GM12878 (cell line): Measurements from ENCODE around the gene SYNDIG1. TPM values are rescaled to one million over a fixed set of nuclear protein-coding genes. Genes with fewer than 3 reads are reported as not detected.

Source experiments
- ATAC-seq: fragments of 200-7000 bp; cut with Tn5 transposase; 3 replicates; pipeline ENCODE4 v1.9.1; 2020; ENCODE audit warnings: mild to moderate bottlenecking, moderate library complexity
- BruUV-seq: library from RNA; stranded (reverse); fragments of 400-500 nt; replicated peaks from 2 replicates; lab custom pipeline; 2021; lab: Mats Ljungman, UMichigan
- CTCF ChIA-PET: fragments of 300-600 bp; sonication (Branson Sonifier 250); formaldehyde crosslinking; extraction: SDS; loops from one replicate; lab custom pipeline; 2021; ENCODE audit warnings: inconsistent platforms; lab: Yijun Ruan, JAX
- POLR2A ChIA-PET: fragments of 350-600 bp; formaldehyde crosslinking; extraction: SDS; loops from one replicate; lab custom pipeline; 2021; ENCODE audit warnings: inconsistent platforms; lab: Charles Lee
- RAD21 ChIA-PET: fragments of 300-600 bp; sonication (Branson Sonifier 250); formaldehyde crosslinking; loops from one replicate; lab custom pipeline; 2023; ENCODE audit warnings: antibody characterized with exemption; ENCODE audit not compliant: unreplicated experiment; lab: Charles Lee
- SMC1A ChIA-PET: fragments of 300-600 bp; sonication (Branson Sonifier 250); formaldehyde crosslinking; loops from one replicate; lab custom pipeline; 2023; ENCODE audit not compliant: unreplicated experiment, uncharacterized antibody; lab: Charles Lee
- DNase-seq: peaks from one replicate; pipeline ENCODE4 v3.0.0-alpha.2; 2011; ENCODE audit warnings: low read depth, low spot score
- FAIRE-seq: peaks from 3 replicates; lab custom pipeline; 2011; peaks lifted over from hg19 to GRCh38; lab: Jason Lieb, UNC
- H2AFZ ChIP-seq: 2 replicates; pipeline ENCODE4 v1.6.0; 2011; ENCODE audit warnings: low read depth, low read length, control low read depth; ENCODE audit not compliant: control insufficient read depth
- H3K27ac ChIP-seq: 2 replicates; pipeline ENCODE4 v1.5.1; 2011; ENCODE audit warnings: control low read depth; ENCODE audit not compliant: control insufficient read depth, insufficient read depth
- H3K27me3 ChIP-seq, 2 experiments: replicated peaks in 1 of 2; 2 replicates each; pipeline versions ENCODE4 v1.6.0 to v1.6.1; 2011; ENCODE audit warnings: low read length in 1 of 2; ENCODE audit not compliant: control insufficient read depth in 2 of 2, insufficient read depth in 2 of 2
- H3K36me3 ChIP-seq, 2 experiments: 2 replicates each; pipeline ENCODE4 v1.5.1; 2011; ENCODE audit warnings: low read length in 1 of 2; ENCODE audit not compliant: control insufficient read depth in 2 of 2, insufficient read depth in 2 of 2
- H3K4me1 ChIP-seq: 2 replicates; pipeline ENCODE4 v1.6.1; 2011; ENCODE audit warnings: mild to moderate bottlenecking, low read length, moderate library complexity, mixed read lengths; ENCODE audit not compliant: control insufficient read depth, insufficient read depth
- H3K4me2 ChIP-seq: 2 replicates; pipeline ENCODE4 v1.6.0; 2011; ENCODE audit warnings: control low read depth; ENCODE audit not compliant: control insufficient read depth, insufficient read depth
- H3K4me3 ChIP-seq: fragments of 200-600 bp; sonication (generic); 2 replicates; pipeline ENCODE4 v1.5.1; 2016
- H3K79me2 ChIP-seq: 2 replicates; pipeline ENCODE4 v1.6.0; 2011; ENCODE audit warnings: low read length; ENCODE audit not compliant: control insufficient read depth, insufficient read depth
- H3K9ac ChIP-seq: 2 replicates; pipeline ENCODE4 v1.8.0; 2011; ENCODE audit warnings: low read length, control low read depth, mixed read lengths; ENCODE audit not compliant: control insufficient read depth, insufficient read depth
- H3K9me3 ChIP-seq: replicated peaks from 3 replicates; pipeline ENCODE4 v1.5.1; 2011; ENCODE audit warnings: mild to moderate bottlenecking, low read length; ENCODE audit not compliant: control insufficient read depth, insufficient read depth
- H4K20me1 ChIP-seq: 2 replicates; pipeline ENCODE4 v1.6.0; 2011; ENCODE audit not compliant: control insufficient read depth, insufficient read depth
- CBX3 ChIP-seq: fragments of 200-600 bp; sonication (generic); IDR thresholded peaks from 2 replicates; pipeline ENCODE4 v1.6.1; 2016; ENCODE audit warnings: low read depth, borderline replicate concordance
- CUX1 ChIP-seq: IDR thresholded peaks from 2 replicates; pipeline ENCODE4 v1.6.1; 2012; ENCODE audit warnings: improper control_type of control experiment, low read depth, low read length; ENCODE audit not compliant: insufficient replicate concordance
- HDAC2 ChIP-seq: fragments of 200-600 bp; sonication (generic); IDR thresholded peaks from 2 replicates; pipeline ENCODE4 v1.6.1; 2017
- JUNB ChIP-seq: IDR thresholded peaks from 2 replicates; pipeline ENCODE4 v1.6.1; 2016; ENCODE audit warnings: antibody characterized with exemption, mild to moderate bottlenecking
- NFXL1 ChIP-seq: fragments of 450-650 bp; IDR thresholded peaks from 2 replicates; pipeline ENCODE4 v1.6.1; 2017; ENCODE audit warnings: antibody characterized with exemption, mild to moderate bottlenecking, borderline replicate concordance
- SMAD5 ChIP-seq: IDR thresholded peaks from 2 replicates; pipeline ENCODE4 v1.6.1; 2016; ENCODE audit warnings: antibody characterized with exemption, low read depth
- TCF3 ChIP-seq: IDR thresholded peaks from 2 replicates; pipeline ENCODE4 v1.6.1; 2012; ENCODE audit warnings: low read depth, mild to moderate bottlenecking, low read length, borderline replicate concordance; ENCODE audit not compliant: insufficient read depth
- TCF7 ChIP-seq: IDR thresholded peaks from 2 replicates; pipeline ENCODE4 v1.6.1; 2014; ENCODE audit warnings: antibody characterized with exemption, borderline replicate concordance
- WRNIP1 ChIP-seq: IDR thresholded peaks from 2 replicates; pipeline ENCODE4 v1.6.1; 2011; ENCODE audit warnings: low read depth, low read length, improper control_type of control experiment, borderline replicate concordance
- ZNF687 ChIP-seq: fragments of 450-650 bp; IDR thresholded peaks from 2 replicates; pipeline ENCODE4 v1.6.1; 2017; ENCODE audit warnings: mild to moderate bottlenecking, moderate library complexity
- WGBS: methylation state at CpG from one replicate; pipeline ENCODE4 v1.1.6; 2016; ENCODE audit warnings: low lambda C conversion rate; ENCODE audit not compliant: insufficient replicate concordance, insufficient coverage; ENCODE audit errors: missing lambda C conversion rate; 5-methylcytosine and 5-hydroxymethylcytosine counted together
- in situ Hi-C: fragments of 300-500 bp; cut with MboI; formaldehyde crosslinking; loops from 9 replicates; pipeline ENCODE4 v1.14.3; 2018; ENCODE audit warnings: mixed read lengths
- intact Hi-C: fragments of 100-400 bp; cut with micrococcal nuclease; formaldehyde crosslinking; loops from one replicate; pipeline ENCODE4 v1.14.2; 2022; ENCODE audit not compliant: unreplicated experiment
- polyA plus RNA-seq, 11 experiments: library from polyadenylated mRNA; depleted of rRNA in 4 of 11; unstranded in 6 of 11; stranded (reverse) in 5 of 11; fragments of >200 nt; fragmentation: Nextera tagmentation in 4 of 11; fragmentation: Illumina TruSeq in 1 of 11; extraction: Ambion mirVana in 4 of 11; extraction: Trizol in 1 of 11; gene quantifications; 1 replicate in 1 of 11; 2 replicates in 10 of 11; pipeline versions ENCODE4 v1.2.1 to v1.2.3, GENCODE V29; 2011 to 2016; ENCODE audit warnings: inconsistent platforms in 2 of 11, missing spikeins in 2 of 11, low read depth in 1 of 11
- total RNA-seq, 4 experiments: library from RNA; depleted of rRNA in 3 of 4; stranded (reverse); fragments of >200 nt in 3 of 4; fragmentation: Illumina TruSeq in 1 of 4; extraction: Trizol in 1 of 4; gene quantifications; 2 replicates each; pipeline versions ENCODE4 v1.2.1 to v1.2.3, GENCODE V29; 2013 to 2021

Gene SYNDIG1
- total and polyA plus RNA-seq, 10 of the 15 experiments (the other 5 are each of a cell fraction or from before 2014, with no cell fraction given) = not detected

- in situ Hi-C loops (no loop called here), intact Hi-C loops (no loop called here)
- Histone ChIP-seq H3K9ac (no peak overlapping the region), H3K4me2 (no peak overlapping the region), H3K4me3 (no peak overlapping the region), H3K9me3 (no peaks in the 10 kb centered on the region), H4K20me1 (no peaks in the 10 kb centered on the region), H3K79me2 (no peaks in the 10 kb centered on the region), H3K27ac (no peak overlapping the region), H2AFZ (no peak overlapping the region), H3K27me3 (peaks cover 0 to 4% of the 10 kb centered on the region in 2 experiments; a peak in 2 of 4 replicates), H3K4me1 (no peaks in the 10 kb centered on the region), H3K36me3 (no peaks in the 10 kb centered on the region)
- no TSS peak for BruUV-seq
- ChIA-PET POLR2A (no interaction called here), RAD21 (no interaction called here), SMC1A (no interaction called here), CTCF (no interaction called here)
- no peak for ATAC-seq
- WGBS = under 1% methylated on average over 8 of the region's 8 CpGs
- no peak for FAIRE-seq
- DNase-seq = no peak
- no peak for TF ChIP-seq SMAD5
- no peak for TF ChIP-seq WRNIP1
- no peak for TF ChIP-seq CBX3
- TF ChIP-seq TCF7 = no peak
- no peak for TF ChIP-seq TCF3
- no peak for TF ChIP-seq JUNB
- no peak for TF ChIP-seq HDAC2
- TF ChIP-seq NFXL1 = no peak
- TF ChIP-seq CUX1 = no peak
- no peak for TF ChIP-seq ZNF687
These were observed 32.0 kb upstream of the SYNDIG1 start for GRCh38 chr20:24437196-24438082.
